Fibroblast of pulmonary artery (primary cell): ENCODE measurements around the gene CPOX.

Experiments used
- DNase-seq: peaks from one replicate; pipeline ENCODE4 v3.0.0-alpha.2; 2010; ENCODE audit warnings: low read depth
- H3K4me3 ChIP-seq: replicated peaks from 2 replicates; pipeline ENCODE4 v1.5.1; 2011; ENCODE audit warnings: low read depth, mild to moderate bottlenecking, control low read depth, low read length, moderate library complexity
- TF ChIP-seq, protein P1 (sequence below): IDR thresholded peaks from 2 replicates; pipeline ENCODE4 v1.5.1; 2011; ENCODE audit warnings: mild to moderate bottlenecking, control low read depth, low read length, inconsistent platforms; ENCODE audit errors: missing control alignments

CPOX gene

GRCh38 chr3:98531622-98532274 is 61.7 kb downstream of the CPOX start, which contains the start of gene GPR15:
Gene GPR15, plus strand, starts transcription at chr3:98531978. Its CDS starts 56 bp downstream, at chr3:98532034.
- DNase-seq, result no peak
- H3K4me3 ChIP-seq, result no peak within 1 kb of the TSS
- TF ChIP-seq, protein P1, sequence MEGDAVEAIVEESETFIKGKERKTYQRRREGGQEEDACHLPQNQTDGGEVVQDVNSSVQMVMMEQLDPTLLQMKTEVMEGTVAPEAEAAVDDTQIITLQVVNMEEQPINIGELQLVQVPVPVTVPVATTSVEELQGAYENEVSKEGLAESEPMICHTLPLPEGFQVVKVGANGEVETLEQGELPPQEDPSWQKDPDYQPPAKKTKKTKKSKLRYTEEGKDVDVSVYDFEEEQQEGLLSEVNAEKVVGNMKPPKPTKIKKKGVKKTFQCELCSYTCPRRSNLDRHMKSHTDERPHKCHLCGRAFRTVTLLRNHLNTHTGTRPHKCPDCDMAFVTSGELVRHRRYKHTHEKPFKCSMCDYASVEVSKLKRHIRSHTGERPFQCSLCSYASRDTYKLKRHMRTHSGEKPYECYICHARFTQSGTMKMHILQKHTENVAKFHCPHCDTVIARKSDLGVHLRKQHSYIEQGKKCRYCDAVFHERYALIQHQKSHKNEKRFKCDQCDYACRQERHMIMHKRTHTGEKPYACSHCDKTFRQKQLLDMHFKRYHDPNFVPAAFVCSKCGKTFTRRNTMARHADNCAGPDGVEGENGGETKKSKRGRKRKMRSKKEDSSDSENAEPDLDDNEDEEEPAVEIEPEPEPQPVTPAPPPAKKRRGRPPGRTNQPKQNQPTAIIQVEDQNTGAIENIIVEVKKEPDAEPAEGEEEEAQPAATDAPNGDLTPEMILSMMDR, result no peak

DNA sequence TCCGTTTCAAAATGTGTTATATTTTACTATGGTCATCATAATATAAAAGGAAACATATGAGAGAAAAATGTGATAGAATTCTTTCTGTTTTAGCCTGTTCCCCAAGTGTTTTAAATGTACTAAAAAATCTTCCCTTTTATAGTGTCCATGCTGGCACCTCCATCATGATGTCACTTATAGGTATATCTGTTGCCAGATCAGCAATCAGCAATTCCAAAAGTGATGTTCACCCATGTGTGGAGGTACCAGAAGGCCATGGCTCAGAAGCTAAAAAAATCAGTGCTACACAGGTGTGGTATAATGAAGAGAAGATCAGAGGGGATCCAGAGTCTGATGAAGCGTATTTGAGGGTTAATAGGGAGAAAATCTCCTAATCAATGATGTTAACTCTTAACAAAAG is 62.7 kb downstream of the CPOX start:
- DNase-seq, result no peak
- no peak overlapping the region for H3K4me3 ChIP-seq
- TF ChIP-seq, protein P1, result no peak

DNA sequence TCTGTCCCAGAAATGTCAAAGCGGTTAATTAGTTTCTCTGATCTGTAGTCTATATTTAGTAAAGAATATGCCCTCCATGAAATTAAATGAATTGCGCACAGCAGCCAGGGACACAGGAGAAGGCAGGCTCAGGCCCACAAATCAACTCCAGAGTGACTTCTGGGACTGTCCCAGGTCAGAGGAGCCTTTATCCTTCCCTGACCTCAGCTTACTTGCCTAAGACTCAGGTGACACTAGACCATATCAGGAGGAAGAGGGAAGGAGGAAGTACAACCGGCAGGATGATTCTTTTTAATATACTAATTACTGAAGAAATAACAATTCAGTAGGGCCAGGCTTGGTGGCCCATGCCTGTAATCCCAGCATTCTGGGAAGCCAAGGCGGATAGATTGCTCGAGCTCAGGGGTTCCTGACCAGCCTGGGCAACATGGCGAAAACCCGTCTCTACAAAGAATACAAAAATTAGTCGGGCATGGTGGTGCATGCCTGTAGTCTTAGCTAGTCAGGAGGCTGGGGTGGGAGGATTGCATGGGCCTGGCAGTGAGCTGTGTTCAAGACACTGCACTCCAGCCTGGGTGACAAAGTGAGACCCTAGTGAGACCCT is 63.5 kb downstream of the CPOX start:
- no peak for DNase-seq
- no peak overlapping the region for H3K4me3 ChIP-seq
- TF ChIP-seq, protein P1, result no peak
